GM21717 (cell line): ENCODE measurements around the gene DMC1.

ENCODE experiments used
- ATAC-seq: cut with Tn5 transposase; IDR thresholded peaks from one replicate; pipeline ENCODE4 v1.9.1; 2021; ENCODE audit warnings: mild to moderate bottlenecking, moderate library complexity; ENCODE audit not compliant: unreplicated experiment

DMC1 gene

DNA sequence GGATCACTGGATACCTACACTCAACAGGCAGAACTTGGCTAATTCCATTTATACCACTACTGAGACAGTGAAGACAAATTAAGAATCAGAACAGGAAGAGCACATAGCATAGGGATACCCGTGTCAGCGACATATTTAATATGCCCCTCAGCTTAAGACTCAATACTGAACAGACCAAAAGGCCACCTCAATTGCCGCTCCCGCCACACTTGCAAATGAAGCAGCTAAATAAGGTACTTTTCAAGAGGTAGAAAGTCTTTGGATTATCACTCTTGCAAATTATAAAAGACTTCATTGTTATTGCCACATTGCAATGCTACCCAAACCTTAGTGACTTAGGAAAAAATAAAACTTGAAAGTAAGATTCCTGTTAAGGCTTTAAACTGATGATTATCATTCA lies 67.0 kb downstream of the DMC1 start:
- ATAC-seq: no peak

DNA sequence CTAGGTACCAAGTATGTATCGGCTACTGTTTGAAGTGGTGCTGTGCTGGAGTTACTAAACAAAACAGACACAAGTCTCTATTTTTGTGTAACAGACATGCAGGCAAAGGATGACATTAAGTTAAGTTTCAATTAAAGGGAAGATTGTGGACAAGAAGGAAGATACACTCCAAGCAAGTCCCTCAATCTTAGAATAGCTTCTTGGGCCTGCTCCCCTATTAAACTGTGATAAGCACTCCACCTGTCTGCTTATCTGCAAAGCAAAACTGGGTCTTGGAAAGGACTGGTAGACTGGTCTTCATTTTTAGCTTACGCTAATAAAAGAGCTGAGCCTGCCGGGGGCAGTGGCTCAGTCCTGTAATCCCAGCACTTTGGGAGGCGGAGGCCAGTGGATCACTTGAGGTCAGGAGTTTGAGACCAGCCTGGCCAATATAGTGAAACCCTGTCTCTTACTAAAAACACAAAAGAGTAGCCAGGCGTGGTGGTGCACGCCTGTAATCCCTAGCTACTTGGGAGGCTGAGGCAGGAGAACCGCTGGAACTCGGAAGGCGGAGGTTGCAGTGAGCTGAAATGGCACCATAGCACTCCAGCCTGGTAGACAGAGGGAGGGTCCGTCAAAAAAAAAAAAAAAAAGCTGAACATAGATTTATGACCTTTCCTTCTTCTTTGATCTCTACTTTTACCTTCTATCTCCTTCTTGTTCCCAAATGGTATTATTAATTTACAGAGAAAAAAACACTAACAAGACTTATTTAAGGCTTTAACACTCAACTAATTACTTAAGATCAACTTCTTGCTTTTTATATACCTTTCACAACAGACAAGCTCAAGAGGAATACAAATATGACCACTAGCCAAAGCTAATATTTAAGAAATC lies 67.9 kb downstream of the DMC1 start:
- ATAC-seq: no peak

DNA sequence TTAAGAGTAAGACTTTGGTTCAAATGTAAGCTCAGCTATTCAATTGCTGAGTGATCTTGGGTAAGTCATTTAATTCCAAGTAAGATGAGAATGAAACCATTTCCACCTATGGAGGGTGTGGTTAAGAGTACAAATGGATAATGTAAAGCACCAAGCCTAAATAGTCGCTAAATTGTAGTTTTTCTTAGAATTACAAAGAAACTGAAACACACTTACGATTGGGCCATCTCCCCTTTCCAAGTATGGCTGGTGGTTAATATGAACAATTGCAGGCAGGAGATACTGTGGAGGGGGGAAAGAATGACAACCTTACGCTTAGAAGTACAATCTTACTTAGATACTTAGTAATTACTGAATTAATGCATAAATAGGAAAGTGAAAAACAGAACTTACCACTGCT lies 72.1 kb downstream of the DMC1 start:
- ATAC-seq: no peak

DNA sequence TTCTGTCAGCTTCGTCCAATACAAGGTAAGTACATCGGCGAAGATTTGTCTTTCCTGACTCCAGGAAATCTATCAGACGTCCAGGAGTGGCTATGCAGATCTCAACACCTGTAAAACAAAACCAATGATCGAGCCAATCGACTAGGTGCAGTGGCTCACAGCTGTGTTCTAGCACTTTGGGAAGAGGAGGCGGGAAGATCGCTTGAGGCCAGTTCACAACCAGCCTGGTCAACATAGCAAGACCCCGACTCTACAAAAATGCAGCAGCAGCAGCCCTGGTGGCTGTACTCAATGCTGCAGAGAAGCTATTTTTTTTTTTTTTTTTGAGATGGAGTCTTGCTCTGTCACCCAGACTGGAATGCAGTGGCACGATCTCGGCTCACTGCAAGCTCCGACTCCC lies 75.0 kb downstream of the DMC1 start:
- ATAC-seq: no peak

DNA sequence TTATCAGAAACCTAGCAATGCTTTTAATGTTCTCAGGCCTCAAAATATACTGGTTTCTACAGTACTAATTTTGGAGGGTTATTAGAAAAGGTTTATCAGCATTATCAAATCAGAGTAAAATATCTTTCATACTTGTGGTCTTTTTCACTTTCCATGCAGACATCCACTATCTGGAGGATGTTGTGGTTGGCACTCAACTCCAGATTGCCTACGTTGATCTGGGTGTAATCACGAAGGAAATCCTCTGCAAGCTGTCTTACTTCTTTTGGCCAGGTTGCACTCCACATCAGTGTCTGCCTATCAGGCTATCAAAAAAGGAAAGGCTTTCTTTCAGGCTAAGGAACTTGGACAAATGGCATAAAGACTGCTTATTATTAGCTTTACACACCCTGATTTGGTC lies 75.5 kb downstream of the DMC1 start:
- no peak for ATAC-seq

DNA sequence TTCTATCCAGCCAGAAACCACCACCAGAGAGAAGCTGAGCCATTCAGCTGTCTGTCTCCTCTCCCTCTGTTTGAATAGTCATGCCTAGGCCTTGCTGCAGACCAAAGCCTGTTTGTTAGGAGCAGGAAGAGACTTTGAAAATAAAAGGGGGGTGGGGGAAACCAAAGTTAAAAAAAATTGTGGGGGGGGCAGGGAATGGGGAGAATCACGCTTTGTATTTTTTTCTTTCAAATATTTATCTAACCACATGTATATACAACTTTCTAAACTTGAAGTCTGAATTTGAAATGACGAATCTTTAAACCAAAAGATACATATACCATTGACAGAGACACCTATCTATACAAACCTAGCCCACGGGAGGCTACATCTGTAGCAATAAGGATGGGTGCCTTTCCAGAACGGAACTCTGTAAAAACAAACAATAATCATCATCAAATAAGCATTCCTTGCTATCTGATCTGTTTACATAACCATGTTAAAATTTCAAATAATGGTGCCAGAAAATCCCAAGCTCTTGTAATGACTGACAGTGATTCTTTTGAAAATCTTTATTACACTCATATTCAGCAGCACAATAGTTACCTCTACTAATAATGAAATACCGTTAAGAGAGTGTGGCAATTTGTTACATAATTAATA lies 78.2 kb downstream of the DMC1 start:
- ATAC-seq: no peak

DNA sequence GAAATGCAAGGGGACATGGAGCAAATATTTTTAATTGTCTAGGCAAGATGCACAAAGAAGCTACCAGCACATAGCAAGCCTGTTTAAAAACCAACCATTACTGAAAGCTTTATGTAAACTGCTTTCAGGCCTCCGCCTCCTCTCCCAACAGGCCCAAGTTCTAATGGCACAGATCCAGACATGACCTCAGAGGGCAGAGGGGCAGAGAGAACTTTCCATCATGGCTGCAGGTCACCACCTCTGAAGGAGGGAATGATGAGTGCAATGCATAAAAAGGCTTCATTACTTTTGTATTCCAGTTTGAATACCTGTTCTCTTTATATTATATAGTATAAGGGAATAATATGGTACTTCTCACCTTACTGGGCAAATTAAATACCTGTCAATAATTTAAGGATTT lies 79.1 kb downstream of the DMC1 start:
- ATAC-seq: no peak

DNA sequence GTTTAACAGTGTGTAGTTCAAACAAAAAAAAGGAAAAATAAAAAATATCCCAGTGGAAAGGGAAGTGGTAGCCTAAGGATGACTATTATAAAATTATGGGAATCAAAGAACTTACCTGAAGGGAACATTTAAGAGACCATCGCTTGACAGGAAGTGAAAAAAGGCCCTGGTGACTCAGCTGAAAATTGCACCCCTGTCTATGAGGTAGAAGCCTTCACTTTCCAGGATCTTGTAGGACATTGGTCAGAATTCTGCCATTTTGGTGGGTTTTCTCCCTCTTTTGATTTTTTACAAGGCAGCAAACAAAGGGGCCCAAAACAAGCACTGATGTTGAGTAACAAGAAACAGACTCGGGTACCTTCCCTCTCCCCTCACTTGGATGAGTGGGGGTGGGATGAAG lies 79.5 kb downstream of the DMC1 start:
- no peak for ATAC-seq

DNA sequence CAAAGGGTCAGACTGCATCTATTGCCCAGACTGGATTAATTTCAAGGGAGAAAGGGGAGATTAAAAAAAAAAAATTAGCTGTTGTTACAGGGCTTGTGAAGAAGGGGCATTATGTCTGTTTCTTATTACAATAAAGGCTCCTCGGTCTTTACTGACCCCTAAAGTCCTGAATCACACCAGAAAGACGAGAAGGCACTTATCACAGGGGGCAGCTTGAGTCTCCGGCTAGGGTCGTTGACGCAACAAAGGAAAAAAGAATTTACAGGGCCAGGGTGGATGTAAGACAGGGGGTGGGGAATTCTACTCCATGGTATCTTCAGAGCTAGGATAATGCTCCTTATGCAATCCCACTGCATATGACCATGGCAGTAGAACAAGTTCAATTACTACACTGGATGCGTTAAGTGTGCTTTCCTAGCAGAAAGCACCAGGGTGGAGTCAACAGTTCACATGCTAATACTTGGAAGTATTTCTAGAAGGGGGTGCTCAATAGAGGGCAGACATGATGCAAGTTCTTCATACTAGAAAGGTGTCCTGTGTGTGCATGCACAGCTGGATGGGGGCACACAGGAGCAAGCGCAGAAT lies 80.3 kb downstream of the DMC1 start:
- ATAC-seq: no peak

DNA sequence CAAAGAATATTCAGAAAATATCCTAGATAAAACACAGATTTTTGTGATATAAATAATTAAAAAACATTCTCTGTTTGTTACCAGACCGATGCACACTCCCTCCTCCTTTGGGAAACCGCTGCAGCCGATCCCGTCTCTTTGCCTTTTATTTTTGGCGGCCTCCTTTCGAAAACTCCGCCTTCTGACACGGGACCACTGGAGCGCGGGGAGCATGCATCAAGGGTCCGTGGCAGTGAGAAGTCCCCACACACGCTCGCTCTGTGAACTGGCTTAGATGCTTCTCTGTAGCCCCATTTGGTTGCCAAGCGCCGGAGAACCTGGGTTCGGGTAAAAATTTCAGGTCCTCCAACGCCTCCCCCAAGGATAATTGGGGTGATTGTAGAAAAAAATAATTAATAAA lies 80.8 kb downstream of the DMC1 start:
- no peak for ATAC-seq

DNA sequence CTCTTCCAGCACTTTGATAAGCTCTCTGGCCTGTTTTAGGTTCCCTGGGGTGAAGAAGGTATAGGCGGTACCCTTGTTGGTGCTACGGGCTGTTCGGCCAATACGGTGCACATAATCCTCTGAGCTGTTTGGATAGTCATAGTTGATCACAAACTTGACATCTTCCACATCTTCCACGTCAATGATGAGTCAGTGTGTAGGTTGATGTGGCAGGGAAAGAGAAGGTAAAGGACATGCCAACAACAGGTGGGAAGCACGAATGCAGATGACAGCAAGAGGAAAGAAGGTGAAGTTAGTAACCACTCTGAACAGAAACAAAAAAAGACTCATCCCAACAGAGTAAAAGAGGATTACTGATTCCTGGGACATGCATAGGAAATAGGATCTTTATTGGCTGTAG lies 82.0 kb downstream of the DMC1 start:
- no peak for ATAC-seq

DNA sequence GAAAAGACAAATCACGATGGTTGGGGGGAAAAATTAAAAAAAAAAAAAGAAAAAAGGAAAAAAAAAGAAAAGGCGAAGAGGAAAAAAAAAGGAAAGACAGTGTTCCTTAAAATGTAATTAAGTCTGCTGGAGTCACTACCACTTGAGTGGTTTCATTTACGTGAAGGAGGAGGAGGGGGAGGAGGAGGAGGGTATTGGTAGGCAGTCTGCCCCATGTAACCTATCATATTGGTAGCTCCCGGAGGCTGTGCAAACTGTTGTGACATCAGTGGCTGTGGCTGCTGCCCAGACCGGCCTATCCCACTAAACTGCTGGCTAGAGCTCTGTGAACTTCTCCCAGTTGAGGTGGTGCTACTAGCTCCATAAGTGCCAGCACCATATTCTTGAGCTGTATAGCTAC lies 84.2 kb downstream of the DMC1 start:
- no peak for ATAC-seq

DNA sequence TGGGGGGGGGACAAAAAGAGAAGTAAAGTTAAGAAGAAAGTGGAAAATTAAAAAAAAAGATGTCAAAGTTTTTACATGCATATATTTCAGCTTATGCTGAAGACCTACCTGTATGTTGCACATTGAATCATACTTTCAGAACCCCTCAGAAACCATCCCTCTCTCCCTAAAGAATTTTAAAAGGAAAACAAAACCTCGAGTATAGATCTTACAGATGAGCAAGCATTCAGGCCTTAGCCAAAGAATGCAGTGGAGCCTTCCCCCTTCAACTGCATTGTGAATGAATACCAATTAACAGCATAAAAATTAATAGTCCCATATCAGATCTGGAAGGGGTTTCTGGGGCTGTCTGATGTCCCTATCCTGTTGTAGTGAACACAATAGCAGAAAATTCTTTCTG lies 85.7 kb downstream of the DMC1 start:
- no peak for ATAC-seq

DNA sequence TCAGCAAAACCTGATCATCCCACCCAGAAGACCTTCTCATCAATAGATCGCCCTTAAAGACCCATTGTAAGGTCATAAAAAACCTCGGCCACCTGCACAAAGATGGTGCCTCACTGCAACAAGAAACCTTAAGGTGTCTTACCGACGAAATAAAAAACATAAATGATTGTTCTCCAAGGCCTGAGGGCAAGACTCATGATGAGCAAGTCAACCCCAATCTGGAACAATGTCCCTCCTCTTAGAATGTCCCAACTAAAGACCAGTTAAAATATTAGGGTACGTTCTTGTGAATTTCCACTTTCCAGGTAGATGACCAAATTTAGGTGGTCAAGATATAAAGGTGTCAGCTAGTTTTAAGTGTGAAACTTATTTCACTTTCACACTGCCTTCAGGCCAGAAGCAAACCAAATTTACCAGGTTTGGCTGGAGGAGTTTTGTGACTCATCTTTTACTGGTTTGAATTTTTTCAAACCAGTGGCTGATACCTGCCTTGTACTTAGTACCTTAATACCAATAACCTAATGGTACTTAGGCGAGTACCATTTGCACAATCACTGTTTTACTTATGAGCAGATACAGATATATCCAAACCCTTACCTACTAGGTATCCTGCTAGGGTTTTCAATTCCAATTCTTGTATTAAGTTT lies 87.2 kb downstream of the DMC1 start:
- ATAC-seq: no peak

DNA sequence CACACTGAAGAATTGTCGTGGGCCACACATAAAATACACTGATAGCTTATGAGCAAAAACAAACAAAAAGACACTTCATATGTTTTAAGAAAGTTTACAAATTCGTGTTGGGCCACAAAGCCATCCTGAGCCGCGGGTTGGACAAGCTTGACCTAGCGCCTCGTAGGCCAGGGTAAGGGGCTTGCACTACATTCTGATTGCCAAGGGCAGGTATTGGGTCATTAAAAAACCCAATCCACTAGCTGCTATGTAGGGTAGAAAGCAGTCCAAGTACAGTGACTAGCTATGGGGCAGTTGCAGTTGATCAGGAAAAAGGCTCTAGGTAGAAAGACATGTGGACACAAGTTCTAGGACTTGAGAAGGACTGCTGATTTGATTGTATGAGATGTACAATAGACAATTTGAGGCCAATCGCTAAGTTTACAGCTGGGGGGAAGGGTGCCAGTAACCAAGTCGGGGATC lies 88.1 kb downstream of the DMC1 start:
- ATAC-seq: no peak

DNA sequence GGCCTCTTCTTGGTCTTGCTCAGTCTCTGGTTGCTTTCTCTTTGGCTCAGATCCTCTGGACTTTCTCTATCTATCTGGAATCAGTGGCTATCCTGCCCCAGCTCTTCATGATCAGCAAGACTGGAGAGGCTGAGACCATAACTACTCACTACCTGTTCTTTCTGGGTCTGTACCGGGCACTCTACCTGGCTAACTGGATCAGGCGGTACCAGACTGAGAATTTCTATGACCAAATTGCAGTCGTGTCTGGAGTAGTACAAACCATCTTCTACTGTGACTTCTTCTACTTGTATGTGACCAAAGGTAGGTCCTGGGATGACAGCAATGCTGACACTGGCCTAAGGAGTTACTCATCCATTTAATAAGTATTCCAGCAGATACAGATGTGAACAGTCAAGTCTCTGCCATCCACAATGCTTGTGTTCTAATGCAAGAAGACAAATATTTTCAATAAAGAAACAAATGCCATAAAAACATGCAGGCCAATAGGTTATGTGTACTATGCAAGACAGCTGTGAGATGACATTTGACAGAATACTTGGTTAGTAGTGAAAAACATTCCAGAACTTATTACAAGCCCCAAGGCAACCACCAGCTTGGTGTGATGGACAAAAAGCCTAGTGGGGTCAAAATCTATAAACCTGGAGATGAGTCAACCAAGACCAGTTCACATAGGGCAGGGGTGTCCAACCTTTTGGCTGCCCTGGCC lies 88.7 kb downstream of the DMC1 start:
- ATAC-seq: no peak

DNA sequence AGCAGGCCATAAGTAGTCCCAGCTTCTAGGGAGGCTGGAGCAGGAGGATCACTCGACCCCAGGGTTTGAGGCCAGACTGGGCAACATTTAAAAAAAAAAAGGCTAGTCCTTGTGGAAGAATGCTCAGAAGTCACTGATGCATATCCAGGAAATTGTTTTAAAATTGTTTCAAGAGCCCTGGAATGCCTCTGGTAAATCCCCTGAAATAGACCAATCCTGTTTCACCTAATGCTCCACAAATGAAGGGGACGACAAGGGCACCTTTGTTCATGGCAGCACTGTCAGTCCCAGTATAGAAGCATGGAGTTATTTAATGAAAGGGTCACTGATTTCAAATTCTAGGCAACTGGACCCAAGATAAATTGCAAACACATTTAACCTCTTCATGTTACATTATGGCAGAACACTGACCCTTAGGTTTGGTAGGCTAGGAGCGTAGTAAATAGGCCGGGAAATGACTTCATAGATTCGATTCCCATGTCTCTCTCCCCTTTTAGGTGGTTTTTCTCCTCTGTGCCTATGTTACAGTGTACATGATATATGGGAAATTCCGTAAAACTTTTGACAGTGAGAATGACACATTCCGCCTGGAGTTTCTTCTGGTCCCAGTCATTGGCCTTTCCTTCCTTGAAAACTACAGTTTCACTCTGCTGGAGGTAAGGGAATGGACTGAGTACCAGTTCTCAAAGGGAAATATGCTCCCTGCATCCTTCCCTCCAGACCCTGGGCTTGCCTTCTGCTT lies 90.7 kb downstream of the DMC1 start:
- no peak for ATAC-seq

DNA sequence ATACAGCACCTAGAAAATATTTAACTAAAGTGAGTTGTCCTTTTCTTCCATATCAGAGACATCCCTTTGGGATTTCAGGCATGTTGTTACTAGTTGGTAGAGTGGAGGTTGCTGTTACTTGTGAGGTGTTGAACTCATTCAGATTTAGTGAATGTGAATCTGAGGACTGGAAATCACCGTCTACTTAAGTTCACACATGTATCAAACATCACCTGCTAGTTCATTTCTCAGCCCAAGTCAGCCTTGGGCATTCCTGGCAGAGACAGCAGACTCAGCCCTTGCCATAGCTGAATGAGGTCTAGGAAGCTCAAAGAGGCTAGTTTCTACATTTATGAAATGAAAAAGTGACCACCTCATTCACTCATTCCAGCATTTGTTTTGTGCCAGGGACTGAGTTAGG lies 92.4 kb downstream of the DMC1 start:
- no peak for ATAC-seq

DNA sequence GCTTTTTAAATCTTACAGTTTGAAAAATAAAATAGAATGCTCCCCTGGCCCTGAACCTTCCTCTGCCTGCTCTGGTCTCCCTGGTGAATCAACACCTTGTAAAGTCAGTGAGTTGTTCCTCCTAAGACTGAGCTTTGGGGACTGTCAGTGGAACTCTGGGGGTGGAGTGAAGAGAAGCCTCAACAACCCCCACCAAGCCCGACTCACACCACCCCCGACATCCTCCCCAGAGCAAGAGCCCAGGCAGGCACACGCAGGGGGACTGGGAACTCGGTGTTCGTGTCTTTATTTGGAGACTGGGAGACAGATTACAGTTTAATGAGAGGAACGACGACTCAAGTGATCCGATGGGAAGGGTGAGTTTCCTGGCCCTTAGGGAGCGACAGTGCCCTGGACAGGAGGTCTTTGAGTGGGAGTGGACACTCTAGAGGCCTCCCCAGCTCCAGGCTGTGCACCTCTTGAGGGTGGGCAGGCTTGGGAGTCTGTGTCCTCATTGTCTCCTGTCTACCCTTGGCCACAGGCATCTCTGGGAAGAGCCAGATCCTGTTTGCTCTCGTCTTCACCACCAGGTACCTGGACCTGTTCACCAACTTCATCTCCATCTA lies 95.9 kb downstream of the DMC1 start:
- ATAC-seq: no peak

DNA sequence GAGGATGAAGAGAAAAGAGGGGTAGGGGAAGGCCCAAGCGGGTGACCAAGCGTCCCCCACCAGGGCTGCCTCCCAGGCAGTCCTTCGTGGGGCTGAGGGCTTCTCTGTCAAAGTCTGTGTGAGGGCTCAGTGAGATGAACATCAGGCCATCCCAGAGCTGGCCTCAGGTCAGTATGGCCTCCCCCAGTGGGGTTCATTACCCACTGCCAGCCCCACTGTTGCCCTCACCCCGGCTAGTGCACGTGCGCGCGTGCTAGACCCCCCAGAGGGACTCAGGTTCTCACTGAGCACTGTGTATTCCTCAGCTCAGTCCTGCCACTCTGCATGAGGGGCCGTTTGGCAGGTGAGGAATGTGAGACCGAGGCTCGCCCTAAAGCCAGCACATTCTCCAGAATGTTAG lies 98.7 kb downstream of the DMC1 start:
- no peak for ATAC-seq
